GM12878 (cell line): ENCODE results near the gene TMEM11. TPM values are rescaled to one million over a fixed set of nuclear protein-coding genes. Genes with fewer than 3 reads are reported as not detected.

ENCODE experiments used
- ATAC-seq: fragments of 200-7000 bp; cut with Tn5 transposase; 3 replicates; pipeline ENCODE4 v1.9.1; 2020; ENCODE audit warnings: mild to moderate bottlenecking, moderate library complexity
- BruUV-seq: library from RNA; stranded (reverse); fragments of 400-500 nt; replicated peaks from 2 replicates; lab custom pipeline; 2021; lab: Mats Ljungman, UMichigan
- CTCF ChIA-PET: fragments of 300-600 bp; sonication (Branson Sonifier 250); formaldehyde crosslinking; extraction: SDS; loops from one replicate; lab custom pipeline; 2021; ENCODE audit warnings: inconsistent platforms; lab: Yijun Ruan, JAX
- POLR2A ChIA-PET: fragments of 350-600 bp; formaldehyde crosslinking; extraction: SDS; loops from one replicate; lab custom pipeline; 2021; ENCODE audit warnings: inconsistent platforms; lab: Charles Lee
- RAD21 ChIA-PET: fragments of 300-600 bp; sonication (Branson Sonifier 250); formaldehyde crosslinking; loops from one replicate; lab custom pipeline; 2023; ENCODE audit warnings: antibody characterized with exemption; ENCODE audit not compliant: unreplicated experiment; lab: Charles Lee
- SMC1A ChIA-PET: fragments of 300-600 bp; sonication (Branson Sonifier 250); formaldehyde crosslinking; loops from one replicate; lab custom pipeline; 2023; ENCODE audit not compliant: unreplicated experiment, uncharacterized antibody; lab: Charles Lee
- DNase-seq: peaks from one replicate; pipeline ENCODE4 v3.0.0-alpha.2; 2011; ENCODE audit warnings: low read depth, low spot score
- FAIRE-seq: peaks from 3 replicates; lab custom pipeline; 2011; peaks lifted over from hg19 to GRCh38; lab: Jason Lieb, UNC
- H2AFZ ChIP-seq: 2 replicates; pipeline ENCODE4 v1.6.0; 2011; ENCODE audit warnings: low read depth, low read length, control low read depth; ENCODE audit not compliant: control insufficient read depth
- H3K27ac ChIP-seq: 2 replicates; pipeline ENCODE4 v1.5.1; 2011; ENCODE audit warnings: control low read depth; ENCODE audit not compliant: control insufficient read depth, insufficient read depth
- H3K27me3 ChIP-seq, 2 experiments: replicated peaks in 1 of 2; 2 replicates each; pipeline versions ENCODE4 v1.6.0 to v1.6.1; 2011; ENCODE audit warnings: low read length in 1 of 2; ENCODE audit not compliant: control insufficient read depth in 2 of 2, insufficient read depth in 2 of 2
- H3K36me3 ChIP-seq, 2 experiments: 2 replicates each; pipeline ENCODE4 v1.5.1; 2011; ENCODE audit warnings: low read length in 1 of 2; ENCODE audit not compliant: control insufficient read depth in 2 of 2, insufficient read depth in 2 of 2
- H3K4me1 ChIP-seq: 2 replicates; pipeline ENCODE4 v1.6.1; 2011; ENCODE audit warnings: mild to moderate bottlenecking, low read length, moderate library complexity, mixed read lengths; ENCODE audit not compliant: control insufficient read depth, insufficient read depth
- H3K4me2 ChIP-seq: 2 replicates; pipeline ENCODE4 v1.6.0; 2011; ENCODE audit warnings: control low read depth; ENCODE audit not compliant: control insufficient read depth, insufficient read depth
- H3K4me3 ChIP-seq: fragments of 200-600 bp; sonication (generic); 2 replicates; pipeline ENCODE4 v1.5.1; 2016
- H3K79me2 ChIP-seq: 2 replicates; pipeline ENCODE4 v1.6.0; 2011; ENCODE audit warnings: low read length; ENCODE audit not compliant: control insufficient read depth, insufficient read depth
- H3K9ac ChIP-seq: 2 replicates; pipeline ENCODE4 v1.8.0; 2011; ENCODE audit warnings: low read length, control low read depth, mixed read lengths; ENCODE audit not compliant: control insufficient read depth, insufficient read depth
- H3K9me3 ChIP-seq: replicated peaks from 3 replicates; pipeline ENCODE4 v1.5.1; 2011; ENCODE audit warnings: mild to moderate bottlenecking, low read length; ENCODE audit not compliant: control insufficient read depth, insufficient read depth
- H4K20me1 ChIP-seq: 2 replicates; pipeline ENCODE4 v1.6.0; 2011; ENCODE audit not compliant: control insufficient read depth, insufficient read depth
- BHLHE40 ChIP-seq, 2 experiments: fragments of 450-650 bp in 1 of 2; IDR thresholded peaks; 2 replicates each; pipeline ENCODE4 v1.6.1; 2011 to 2017; ENCODE audit warnings: low read depth in 2 of 2, borderline replicate concordance in 1 of 2, improper control_type of control experiment in 1 of 2, low read length in 1 of 2, mild to moderate bottlenecking in 1 of 2
- DPF2 ChIP-seq: fragments of 450-650 bp; IDR thresholded peaks from 2 replicates; pipeline ENCODE4 v1.6.1; 2017; ENCODE audit warnings: mild to moderate bottlenecking
- EED ChIP-seq: sonication (generic); IDR thresholded peaks from 2 replicates; pipeline ENCODE4 v1.6.1; 2016; ENCODE audit warnings: antibody characterized with exemption, low read depth
- EGR1 ChIP-seq, 2 experiments: IDR thresholded peaks; 1 replicate in 1 of 2; 2 replicates in 1 of 2; pipeline ENCODE4 v1.6.1; 2011 to 2012; ENCODE audit warnings: low read depth in 2 of 2, low read length in 2 of 2, borderline replicate concordance in 1 of 2, mild to moderate bottlenecking in 1 of 2, moderate library complexity in 1 of 2
- ETV6 ChIP-seq, 2 experiments: fragments of 450-650 bp in 1 of 2; IDR thresholded peaks in 1 of 2; conservative IDR thresholded peaks in 1 of 2; 2 replicates each; pipeline ENCODE4 v1.6.1; 2014; ENCODE audit warnings: antibody characterized with exemption in 1 of 2, borderline replicate concordance in 1 of 2, low read depth in 1 of 2, mild to moderate bottlenecking in 1 of 2, moderate library complexity in 1 of 2
- IKZF1 ChIP-seq: fragments of 450-650 bp; conservative IDR thresholded peaks from 2 replicates; pipeline ENCODE4 v1.6.1; 2017; ENCODE audit warnings: antibody characterized with exemption, mild to moderate bottlenecking
- IKZF2 ChIP-seq, 2 experiments: fragments of 450-650 bp; IDR thresholded peaks; 2 replicates each; pipeline ENCODE4 v1.6.1; 2017; ENCODE audit warnings: mild to moderate bottlenecking in 2 of 2, moderate library complexity in 2 of 2
- NRF1 ChIP-seq: conservative IDR thresholded peaks from 2 replicates; pipeline ENCODE4 v1.6.1; 2011; ENCODE audit warnings: mild to moderate bottlenecking, low read depth, low read length, improper control_type of control experiment
- RAD21 ChIP-seq: IDR thresholded peaks from 2 replicates; pipeline ENCODE4 v1.6.1; 2011; ENCODE audit warnings: mild to moderate bottlenecking, low read depth, low read length, moderate library complexity; ENCODE audit not compliant: insufficient read depth
- RAD51 ChIP-seq: fragments of 450-650 bp; IDR thresholded peaks from 2 replicates; pipeline ENCODE4 v1.6.1; 2016; ENCODE audit warnings: moderate library complexity, mild to moderate bottlenecking, inconsistent platforms
- RUNX3 ChIP-seq: IDR thresholded peaks from 2 replicates; pipeline ENCODE4 v1.6.1; 2012; ENCODE audit warnings: low read length, inconsistent platforms
- SMARCA5 ChIP-seq: fragments of 450-650 bp; IDR thresholded peaks from 2 replicates; pipeline ENCODE4 v1.6.1; 2017; ENCODE audit warnings: mild to moderate bottlenecking
- SPI1 ChIP-seq: IDR thresholded peaks from 2 replicates; pipeline ENCODE4 v1.6.1; 2011; ENCODE audit warnings: low read depth, mild to moderate bottlenecking, low read length, moderate library complexity, borderline replicate concordance; ENCODE audit not compliant: insufficient read depth
- WGBS: methylation state at CpG from one replicate; pipeline ENCODE4 v1.1.6; 2016; ENCODE audit warnings: low lambda C conversion rate; ENCODE audit not compliant: insufficient replicate concordance, insufficient coverage; ENCODE audit errors: missing lambda C conversion rate; 5-methylcytosine and 5-hydroxymethylcytosine counted together
- in situ Hi-C: fragments of 300-500 bp; cut with MboI; formaldehyde crosslinking; loops from 9 replicates; pipeline ENCODE4 v1.14.3; 2018; ENCODE audit warnings: mixed read lengths
- intact Hi-C: fragments of 100-400 bp; cut with micrococcal nuclease; formaldehyde crosslinking; loops from one replicate; pipeline ENCODE4 v1.14.2; 2022; ENCODE audit not compliant: unreplicated experiment
- polyA plus RNA-seq, 11 experiments: library from polyadenylated mRNA; depleted of rRNA in 4 of 11; unstranded in 6 of 11; stranded (reverse) in 5 of 11; fragments of >200 nt; fragmentation: Nextera tagmentation in 4 of 11; fragmentation: Illumina TruSeq in 1 of 11; extraction: Ambion mirVana in 4 of 11; extraction: Trizol in 1 of 11; gene quantifications; 1 replicate in 1 of 11; 2 replicates in 10 of 11; pipeline versions ENCODE4 v1.2.1 to v1.2.3, GENCODE V29; 2011 to 2016; ENCODE audit warnings: inconsistent platforms in 2 of 11, missing spikeins in 2 of 11, low read depth in 1 of 11
- total RNA-seq, 4 experiments: library from RNA; depleted of rRNA in 3 of 4; stranded (reverse); fragments of >200 nt in 3 of 4; fragmentation: Illumina TruSeq in 1 of 4; extraction: Trizol in 1 of 4; gene quantifications; 2 replicates each; pipeline versions ENCODE4 v1.2.1 to v1.2.3, GENCODE V29; 2013 to 2021

The TMEM11 gene
- total and polyA plus RNA-seq, 10 of the 15 experiments (the other 5 are each of a cell fraction or from before 2014, with no cell fraction given), result 14.4 to 63.4 (median 27.2) TPM

DNA sequence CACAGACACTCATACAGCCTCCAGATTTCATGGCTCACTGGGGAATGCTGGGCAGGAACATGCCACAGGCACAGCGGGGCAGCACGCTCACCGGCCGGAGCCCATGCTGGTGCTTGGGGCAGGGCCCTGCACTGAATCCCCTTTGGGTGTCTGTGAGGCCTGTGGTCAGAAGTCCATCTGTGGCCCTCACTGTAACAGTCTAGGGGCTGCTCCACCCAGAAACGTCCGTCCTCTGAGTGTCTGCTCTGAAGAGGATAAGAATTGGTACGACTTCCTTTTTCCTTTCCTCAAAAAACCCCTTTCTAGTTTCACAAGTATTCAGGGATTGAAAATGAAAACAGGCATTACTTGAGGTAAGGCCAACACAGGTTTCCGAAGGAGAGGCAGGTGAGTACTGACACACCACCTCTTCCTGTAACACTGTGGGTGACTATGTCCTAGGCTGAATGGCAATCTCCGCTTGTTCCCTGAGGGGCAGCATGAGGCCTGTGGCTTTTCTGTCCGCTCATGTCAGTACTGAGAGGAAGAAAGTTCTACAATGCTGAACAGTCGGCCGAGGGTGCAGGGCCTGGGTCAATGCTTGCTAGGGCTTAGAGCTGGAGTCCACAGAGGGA, 42.5 kb downstream of the TMEM11 start:
- intact Hi-C loops, result loop anchor here (2.0 kb wide), 1 partner anchor 45 kb away; the partner anchor contains the start of gene DHRS7B
- RAD21 ChIA-PET, result no interaction called here
- peak overlapping the region; percentile 86 for H3K4me2 ChIP-seq

More for the DNA sequence above, 42.5 kb downstream of the TMEM11 start:
- Histone ChIP-seq H2AFZ (peak overlapping the region; percentile 33; the same call in 1 of the 2 replicates), H3K27ac (peak overlapping the region; percentile 73), H4K20me1 (no peaks in the 10 kb centered on the region), H3K4me3 (peak overlapping the region; percentile 14; the same call in 1 of the 2 replicates), H3K9me3 (no peaks in the 10 kb centered on the region), H3K79me2 (no peaks in the 10 kb centered on the region), H3K4me1 (peaks cover 14% of the 10 kb centered on the region), H3K36me3 (peaks cover 4 to 7% of the 10 kb centered on the region in 2 experiments; a peak in 3 of 4 replicates), H3K27me3 (no peaks in the 10 kb centered on the region), H3K9ac (peak overlapping the region; percentile 32; the same call in 1 of the 2 replicates)
- no TSS peak for BruUV-seq
- DNase-seq (peak; percentile 51), ATAC-seq (peak; percentile 93), FAIRE-seq (peak; percentile 98)
- 34% methylated on average over 12 of the region's 12 CpGs for WGBS
- SMC1A ChIA-PET, result no interaction called here
- in situ Hi-C loops, result no loop called here
- POLR2A ChIA-PET, result no interaction called here
- TF ChIP-seq ETV6 (conservative IDR thresholded peaks at IDR 0.05 in 1 of 2, IDR thresholded peaks at IDR 0.05 in 1 of 2; ENCODE audit: borderline replicate concordance in 1 of 2, low read depth in 1 of 2) (peak in 1 of 2 experiments; percentile 93; a peak in 2 of 4 replicates), DPF2 (0 out of 2 replicates have a peak, but pooled peaks have one; percentile 14), BHLHE40 (IDR thresholded peaks at IDR 0.05; ENCODE audit: borderline replicate concordance in 1 of 2, low read depth in 2 of 2, low read length in 1 of 2) (peak; percentile 10 to 16; a peak in 1 of 4 replicates), SPI1 (peak; percentile 43; the same call in 1 of the 2 replicates), EED (peak; percentile 75), EGR1 (IDR thresholded peaks at IDR 0.05; ENCODE audit: borderline replicate concordance in 1 of 2, low read depth in 2 of 2, low read length in 2 of 2) (peak in 1 of 2 experiments; percentile 4; a peak in 1 of 3 replicates), SMARCA5 (no peak), IKZF2 (IDR thresholded peaks at IDR 0.05) (peak; percentile 52 to 58; a peak in 2 of 4 replicates), NRF1 (no peak), RAD51 (no peak), RAD21 (0 out of 2 replicates have a peak, but pooled peaks have one; percentile 2), RUNX3 (peak; percentile 73), IKZF1 (peak; percentile 63)
- CTCF ChIA-PET, result no interaction called here
